Keratinocyte (primary cell): Measurements from ENCODE around the gene MUC2.

Experiments
- EZH2 ChIP-seq: IDR thresholded peaks from one replicate; pipeline ENCODE4 v1.6.1; 2012; ENCODE audit warnings: inconsistent platforms, mild to moderate bottlenecking, low read length, moderate library complexity
- TF ChIP-seq, protein P1 (sequence below), 3 experiments: IDR thresholded peaks in 1 of 3; conservative IDR thresholded peaks in 1 of 3; optimal IDR thresholded peaks in 1 of 3; 2 replicates in 2 of 3; 3 replicates in 1 of 3; pipeline versions ENCODE3 to v1.5.1; 2011; ENCODE audit warnings: low read length in 3 of 3, mild to moderate bottlenecking in 3 of 3, moderate library complexity in 2 of 3, control low read depth in 1 of 3, inconsistent platforms in 1 of 3; ENCODE audit not compliant: insufficient read depth in 2 of 3; ENCODE audit errors: extremely low read depth in 1 of 3

DNA sequence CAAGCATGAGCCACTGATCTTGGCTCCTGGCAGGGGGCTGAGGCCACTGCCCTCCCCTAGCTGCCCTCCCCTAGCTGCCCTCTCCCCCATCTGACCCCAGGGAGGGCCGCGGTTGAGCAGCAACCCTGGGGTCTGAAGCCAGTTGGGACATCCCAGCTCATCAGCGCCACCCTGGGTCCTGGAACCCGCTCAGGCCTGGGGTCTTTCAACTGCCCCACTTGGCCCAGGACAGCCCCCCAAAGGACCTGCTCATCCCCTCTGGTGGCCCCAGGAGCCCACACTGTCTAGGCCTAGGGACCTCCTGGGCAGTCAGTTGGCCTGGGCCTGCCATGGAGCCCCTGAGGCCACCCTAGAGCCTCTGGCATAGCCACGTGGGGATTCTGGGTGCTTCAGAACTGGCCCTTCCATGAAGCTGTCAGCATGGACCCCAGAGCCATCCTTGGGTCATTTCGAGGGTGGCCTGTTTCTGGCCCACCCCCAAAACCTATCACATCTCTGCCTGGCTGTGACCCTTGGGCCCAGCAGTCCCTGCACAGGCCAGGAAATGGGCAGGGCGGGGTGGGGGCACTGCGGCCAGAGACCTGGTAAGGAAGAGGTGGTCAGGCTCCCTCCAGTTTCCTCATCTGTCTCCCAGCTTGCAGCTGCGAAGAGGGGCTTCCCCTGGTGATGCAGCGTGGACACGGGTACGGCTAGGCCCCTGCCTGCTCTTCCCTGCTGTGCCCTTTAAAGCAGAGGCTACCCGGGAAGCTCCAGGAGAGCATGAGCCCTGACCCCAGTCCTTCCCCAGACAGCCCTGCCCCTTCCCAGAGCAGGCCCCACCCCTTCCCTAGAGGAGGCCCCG, 37.9 kb downstream of the MUC2 start:
- TF ChIP-seq, protein P1, sequence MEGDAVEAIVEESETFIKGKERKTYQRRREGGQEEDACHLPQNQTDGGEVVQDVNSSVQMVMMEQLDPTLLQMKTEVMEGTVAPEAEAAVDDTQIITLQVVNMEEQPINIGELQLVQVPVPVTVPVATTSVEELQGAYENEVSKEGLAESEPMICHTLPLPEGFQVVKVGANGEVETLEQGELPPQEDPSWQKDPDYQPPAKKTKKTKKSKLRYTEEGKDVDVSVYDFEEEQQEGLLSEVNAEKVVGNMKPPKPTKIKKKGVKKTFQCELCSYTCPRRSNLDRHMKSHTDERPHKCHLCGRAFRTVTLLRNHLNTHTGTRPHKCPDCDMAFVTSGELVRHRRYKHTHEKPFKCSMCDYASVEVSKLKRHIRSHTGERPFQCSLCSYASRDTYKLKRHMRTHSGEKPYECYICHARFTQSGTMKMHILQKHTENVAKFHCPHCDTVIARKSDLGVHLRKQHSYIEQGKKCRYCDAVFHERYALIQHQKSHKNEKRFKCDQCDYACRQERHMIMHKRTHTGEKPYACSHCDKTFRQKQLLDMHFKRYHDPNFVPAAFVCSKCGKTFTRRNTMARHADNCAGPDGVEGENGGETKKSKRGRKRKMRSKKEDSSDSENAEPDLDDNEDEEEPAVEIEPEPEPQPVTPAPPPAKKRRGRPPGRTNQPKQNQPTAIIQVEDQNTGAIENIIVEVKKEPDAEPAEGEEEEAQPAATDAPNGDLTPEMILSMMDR (optimal IDR thresholded peaks at IDR 0.05 in 1 of 3, IDR thresholded peaks at IDR 0.05 in 1 of 3, conservative IDR thresholded peaks at IDR 0.05 in 1 of 3; ENCODE audit: extremely low read depth in 1 of 3, insufficient read depth in 2 of 3, low read length in 3 of 3), result no peak
- TF ChIP-seq EZH2, result no peak
